HG03066 (cell line): ENCODE results near the gene PPP1CB.

Source experiments
- ATAC-seq: cut with Tn5 transposase; IDR thresholded peaks from one replicate; pipeline ENCODE4 v1.9.1; 2021; ENCODE audit warnings: low read depth; ENCODE audit not compliant: unreplicated experiment

Gene PPP1CB

DNA sequence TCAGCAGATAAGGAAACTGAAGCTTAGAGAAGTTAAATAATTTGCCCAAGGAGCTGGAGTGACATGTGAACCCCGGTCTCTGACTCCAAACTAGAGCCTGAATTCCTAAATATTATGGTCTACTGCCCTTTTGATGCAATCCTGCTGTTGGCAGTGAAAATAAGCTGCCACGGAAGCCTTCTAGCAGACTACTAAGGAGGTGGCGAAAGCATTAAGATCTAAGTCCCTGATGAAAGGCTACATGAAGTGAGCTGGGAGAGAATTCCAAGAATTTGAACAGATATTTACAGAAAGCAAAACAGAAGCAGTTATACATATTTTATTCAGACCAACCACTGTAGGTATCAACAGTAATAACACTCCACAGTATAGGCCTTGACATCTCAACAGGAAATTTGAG, 90.4 kb downstream of the PPP1CB start:
- no peak for ATAC-seq
